Head of caudate nucleus (tissue), 42 donors: ENCODE measurements around the gene ACVR1.

Source experiments
- DNase-seq, 42 donors: peaks; one replicate each; pipeline versions ENCODE4 v3.0.0 to v3.0.0-alpha.2; 2020 to 2021; ENCODE audit warnings: mixed read lengths in 7 of 42
- intact Hi-C: fragments of 100-400 bp; cut with DNase I; formaldehyde crosslinking; loops from one replicate; pipeline ENCODE4 v1.15.0; 2022

ACVR1 gene

DNA sequence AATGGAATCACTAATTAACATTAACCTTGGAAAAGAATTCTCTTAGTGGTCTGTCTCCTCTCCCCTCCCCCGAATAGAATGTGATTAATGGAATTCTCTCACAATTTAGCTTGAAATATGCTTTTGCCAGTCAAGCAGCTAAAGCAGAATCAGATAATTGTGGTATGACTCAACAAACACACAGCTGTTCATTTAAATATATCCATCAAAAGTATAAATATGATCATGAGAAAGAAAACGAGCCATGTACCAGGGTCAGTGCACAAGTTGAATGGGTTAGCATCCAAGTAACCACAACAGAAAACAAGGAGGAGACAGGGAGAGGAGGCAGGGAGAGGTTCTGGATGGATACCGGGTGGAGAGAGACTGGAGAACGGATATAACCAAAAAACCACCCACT lies 66.9 kb downstream of the ACVR1 start:
- DNase-seq = no peak
- intact Hi-C loops = no loop called here

DNA sequence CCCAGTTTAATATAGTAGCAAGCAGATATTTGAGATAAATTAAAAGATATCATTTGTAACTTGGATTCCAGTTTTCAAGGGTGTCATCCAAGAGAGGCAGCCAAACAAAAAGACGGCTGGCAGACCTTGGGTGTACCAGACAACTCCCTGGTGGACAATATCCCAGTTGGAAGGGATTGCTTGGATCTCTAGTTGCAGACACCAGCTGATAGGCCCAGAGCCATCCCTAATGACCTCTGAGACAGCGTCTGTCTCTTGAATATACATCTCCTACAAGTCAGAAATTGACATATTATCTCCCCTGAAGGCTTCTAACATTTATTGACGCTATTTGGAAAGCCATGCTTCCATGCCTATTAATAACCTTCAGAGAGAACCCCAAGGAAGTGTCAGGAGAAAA lies 67.7 kb downstream of the ACVR1 start:
- DNase-seq = no peak
- intact Hi-C loops = no loop called here

DNA sequence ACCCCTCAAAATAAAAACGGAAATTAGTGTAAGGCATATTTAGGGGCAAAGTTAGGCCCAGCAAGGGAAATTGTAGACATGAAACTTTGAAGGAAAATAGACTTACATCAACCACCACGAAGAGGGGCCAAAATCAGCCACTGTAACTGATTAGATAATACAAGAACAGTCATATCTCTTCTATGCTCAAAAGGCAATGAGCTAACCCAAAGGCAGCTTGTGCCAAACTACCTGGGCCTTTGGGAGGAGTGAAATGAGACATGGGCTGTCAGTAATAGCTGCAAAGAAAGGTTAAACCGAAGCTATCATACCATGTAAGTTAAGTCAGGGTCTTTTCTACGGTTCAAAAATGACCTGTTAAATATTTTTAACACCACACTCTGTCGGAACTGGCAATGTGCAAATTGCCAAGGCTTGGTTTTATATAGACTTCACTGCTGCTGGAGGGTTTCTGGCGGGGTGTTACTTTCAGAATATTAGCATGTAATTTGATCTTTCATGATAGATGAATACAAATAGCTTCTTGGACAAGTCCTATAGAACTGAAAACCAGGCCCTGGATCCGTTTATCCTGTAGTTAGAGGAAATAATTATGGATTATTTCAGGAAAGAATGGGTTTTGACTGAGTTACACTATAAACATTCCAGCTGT lies 69.6 kb downstream of the ACVR1 start:
- DNase-seq = no peak

DNA sequence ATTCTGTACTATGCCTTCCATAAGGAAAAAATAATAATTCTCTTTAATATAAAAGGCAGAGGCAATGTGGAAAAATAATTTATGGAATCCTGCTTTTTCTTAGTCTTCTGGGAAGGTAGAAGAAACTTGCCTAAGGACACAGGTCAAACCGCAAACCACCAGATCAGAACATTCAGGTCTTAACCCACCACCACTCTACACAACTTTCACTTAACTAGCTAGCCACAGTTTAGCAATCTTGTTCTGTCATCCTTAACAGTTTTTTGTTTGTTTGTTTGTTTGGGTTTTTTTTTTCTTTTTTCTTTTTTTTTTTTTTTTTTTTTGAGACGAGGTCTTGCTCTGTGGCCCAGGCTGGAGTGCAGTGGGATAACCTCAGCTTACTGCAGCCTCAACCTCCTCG lies 70.6 kb downstream of the ACVR1 start:
- intact Hi-C loops = no loop called here
- DNase-seq = no peak

More for the DNA sequence above, 69.6 kb downstream of the ACVR1 start:
- intact Hi-C loops = no loop called here

DNA sequence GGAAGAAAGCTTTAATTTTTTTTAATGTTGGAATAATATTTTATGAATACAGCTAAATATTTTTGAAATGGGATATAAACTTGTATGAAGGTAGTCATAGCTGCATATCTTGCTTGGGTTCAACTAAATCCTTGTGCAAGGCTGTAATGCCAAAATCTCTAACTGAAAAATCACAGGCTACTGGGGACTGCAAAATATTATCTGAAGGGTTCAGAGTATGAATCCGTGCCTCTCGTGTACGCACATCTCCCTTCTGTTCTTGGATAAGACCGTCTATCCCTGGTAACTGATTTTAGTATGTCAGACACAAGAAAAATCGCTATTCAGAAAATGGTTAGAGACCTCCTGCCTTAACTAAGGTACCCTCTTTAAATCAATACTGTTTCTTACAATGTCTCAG lies 71.8 kb downstream of the ACVR1 start:
- no peak for DNase-seq
- intact Hi-C loops = no loop called here

DNA sequence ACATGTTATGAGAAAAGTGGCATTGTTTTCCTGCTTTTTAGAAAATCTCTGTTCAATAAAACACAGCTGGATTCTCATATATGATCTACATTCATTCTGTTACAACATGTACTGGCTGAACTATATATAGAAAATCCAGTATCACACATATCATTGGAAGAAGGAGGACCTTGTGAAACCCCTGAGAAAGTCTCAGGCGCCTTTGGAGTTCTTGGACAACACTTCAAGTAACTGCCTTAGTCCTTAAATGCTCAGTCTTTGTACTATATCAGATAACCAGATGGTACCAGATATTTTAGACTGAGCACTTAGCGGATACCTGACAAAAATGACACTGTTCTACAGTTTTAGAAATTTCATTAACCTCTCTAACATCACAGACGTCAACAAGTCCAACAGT lies 72.2 kb downstream of the ACVR1 start:
- intact Hi-C loops = no loop called here
- no peak for DNase-seq

DNA sequence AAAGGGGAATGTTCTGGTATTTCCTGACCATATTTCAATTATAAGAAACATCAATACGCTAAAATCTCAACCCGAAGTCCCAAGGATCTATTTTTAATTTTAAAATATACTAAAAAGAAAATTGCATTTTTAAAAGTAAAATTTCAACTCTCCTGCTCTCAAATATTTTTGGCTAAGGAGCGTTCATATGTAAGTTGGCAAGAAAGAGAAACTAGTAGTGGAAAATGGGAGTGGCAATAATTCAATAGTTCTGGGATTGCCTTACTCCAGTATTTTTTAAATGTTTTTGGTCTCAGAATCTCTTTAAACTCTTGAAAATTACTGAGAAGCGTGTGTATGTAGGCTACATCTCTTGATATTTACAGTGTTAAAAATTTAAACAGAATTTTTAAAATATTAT lies 72.7 kb downstream of the ACVR1 start:
- no peak for DNase-seq
- intact Hi-C loops = no loop called here

DNA sequence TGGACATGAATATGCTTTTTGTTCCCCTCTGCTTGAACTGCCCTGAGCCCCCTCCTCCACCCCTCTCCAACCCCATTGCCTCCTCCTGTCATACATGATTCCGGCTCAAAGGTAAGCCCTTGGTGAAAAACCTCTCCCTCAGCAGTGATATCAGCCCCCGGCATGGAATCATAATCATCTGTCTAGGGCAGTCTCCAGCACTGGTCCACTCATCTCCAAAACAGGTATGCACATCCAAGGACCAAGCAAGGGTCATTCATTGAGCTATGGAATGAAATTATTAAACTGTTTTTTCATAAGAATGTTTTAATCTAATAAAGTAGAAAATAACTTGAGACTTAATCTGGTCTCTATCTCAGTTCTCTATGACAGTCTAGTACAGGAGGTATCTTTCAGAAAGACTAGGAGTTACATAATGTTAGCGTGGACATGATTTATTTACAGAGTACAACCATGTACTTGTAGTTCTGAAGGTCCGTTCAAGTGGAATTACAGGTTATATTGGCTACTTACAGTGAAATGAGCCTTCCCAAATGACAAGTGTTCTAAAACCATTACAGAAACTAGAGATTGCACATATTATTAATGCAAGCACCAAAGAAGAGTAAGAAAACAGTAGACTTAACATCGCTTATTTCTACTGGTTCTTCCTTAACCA lies 75.2 kb downstream of the ACVR1 start:
- intact Hi-C loops = no loop called here

DNA sequence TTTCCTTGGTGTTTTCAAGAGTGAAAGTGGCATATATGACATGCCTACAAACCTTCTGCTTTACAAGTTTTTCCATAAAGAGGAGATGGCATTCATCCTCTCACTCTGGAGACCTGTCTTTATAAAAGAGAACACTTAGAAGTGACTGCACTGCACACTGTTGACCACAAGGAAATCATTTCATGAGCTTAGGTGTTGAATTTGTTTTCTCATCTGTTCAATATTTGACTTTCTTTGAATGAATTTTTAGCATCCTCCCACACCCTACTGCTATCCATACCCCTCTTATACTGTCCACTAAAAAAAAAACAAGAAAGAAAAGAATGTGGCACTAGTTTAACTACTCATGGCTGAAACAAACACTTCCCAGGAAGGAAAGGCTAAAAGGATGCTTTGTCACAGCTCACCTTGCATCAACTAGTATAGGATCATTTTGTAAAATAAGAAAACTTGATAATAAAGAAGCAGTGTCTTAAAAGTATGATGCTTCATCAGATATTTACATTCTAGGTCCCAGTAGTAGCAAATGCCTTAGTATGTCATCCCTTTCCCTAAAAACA lies 83.0 kb downstream of the ACVR1 start:
- intact Hi-C loops = no loop called here
- DNase-seq = no peak

More for the DNA sequence above, 75.2 kb downstream of the ACVR1 start:
- no peak for DNase-seq

DNA sequence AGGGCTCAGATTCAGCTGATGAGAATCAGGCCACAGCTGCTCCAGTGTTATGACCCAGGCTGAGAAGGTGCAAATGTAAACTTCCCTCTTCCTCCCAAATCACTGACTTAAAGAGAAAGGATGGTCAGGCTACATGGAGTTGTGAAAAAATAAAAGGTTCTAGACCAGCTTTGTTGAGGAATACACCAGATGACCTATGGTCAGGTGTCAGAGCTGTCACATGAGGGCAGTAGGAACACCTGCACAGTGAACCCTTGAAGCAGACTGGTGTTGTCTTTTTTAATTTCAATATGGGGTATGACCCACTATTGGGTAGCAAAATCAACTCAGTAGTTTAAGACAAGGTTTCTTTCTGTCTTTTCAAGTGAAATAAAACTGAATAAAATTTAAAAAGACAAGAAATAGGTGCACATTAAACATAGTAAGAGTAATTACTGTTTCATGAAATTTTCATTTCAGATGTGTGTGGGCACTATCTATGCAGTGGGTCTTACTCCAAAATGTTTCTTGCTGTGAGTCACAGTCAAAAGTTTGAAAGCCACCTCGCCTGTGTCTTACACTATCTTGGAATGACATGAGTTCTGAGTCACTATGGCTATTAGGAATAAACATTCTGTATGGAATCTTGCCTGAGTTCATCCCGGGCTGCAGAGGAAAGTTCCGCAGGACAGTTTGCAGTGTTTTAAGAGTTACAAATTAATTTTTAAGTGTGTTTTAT lies 83.6 kb downstream of the ACVR1 start:
- intact Hi-C loops = no loop called here
- DNase-seq = peak in 10 of 42 donors; percentile 11 to 57 (median 23)

DNA sequence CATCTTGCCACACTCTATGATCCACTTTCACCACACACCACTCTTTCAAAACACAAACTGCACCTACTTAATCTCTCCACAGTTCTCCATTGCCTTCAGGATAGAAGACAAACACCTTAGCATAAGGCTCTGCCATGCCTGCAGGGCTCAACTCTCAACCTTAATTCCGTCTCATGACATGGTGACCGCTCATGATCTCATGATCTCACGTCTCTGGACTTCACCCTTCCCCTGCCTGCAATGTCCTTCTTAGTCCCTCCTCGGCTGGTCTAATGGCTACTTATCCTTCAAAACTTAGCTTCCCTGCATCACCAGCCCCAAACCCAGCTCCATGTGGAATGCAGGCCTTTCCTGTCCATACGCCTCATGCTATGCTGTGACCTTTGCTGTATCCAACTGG lies 85.3 kb downstream of the ACVR1 start:
- intact Hi-C loops = no loop called here

DNA sequence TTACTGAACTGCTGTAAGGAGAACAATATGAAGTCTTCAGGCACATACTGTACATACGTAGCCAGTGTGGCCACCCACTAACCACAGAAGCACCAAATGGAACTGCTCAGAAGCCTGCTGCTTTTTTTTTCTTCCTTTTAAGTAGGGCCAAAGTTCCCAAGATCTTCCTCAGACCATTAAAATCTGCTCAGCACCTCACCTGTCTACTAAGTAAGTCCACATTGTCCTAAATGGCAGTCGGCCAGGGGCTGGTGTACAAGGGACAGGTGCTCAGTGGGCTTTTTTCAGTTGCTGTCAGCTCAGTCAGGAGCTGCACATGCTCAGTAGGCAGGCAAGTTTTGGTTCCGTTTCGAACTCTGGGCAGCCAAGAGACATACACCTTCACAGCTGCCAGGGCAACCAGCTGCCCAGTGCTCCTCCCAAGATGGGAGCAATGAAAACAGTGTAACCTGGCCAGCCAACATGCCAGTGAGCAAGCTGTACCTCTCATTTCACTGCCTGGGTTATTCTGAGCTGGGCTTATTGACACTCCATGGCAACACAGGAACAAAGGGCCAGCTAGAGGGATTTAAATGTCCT lies 86.1 kb downstream of the ACVR1 start:
- intact Hi-C loops = no loop called here
- DNase-seq = peak in 3 of 42 donors; percentile 4 to 17 (median 7)

More for the DNA sequence above, 85.3 kb downstream of the ACVR1 start:
- DNase-seq = no peak

DNA sequence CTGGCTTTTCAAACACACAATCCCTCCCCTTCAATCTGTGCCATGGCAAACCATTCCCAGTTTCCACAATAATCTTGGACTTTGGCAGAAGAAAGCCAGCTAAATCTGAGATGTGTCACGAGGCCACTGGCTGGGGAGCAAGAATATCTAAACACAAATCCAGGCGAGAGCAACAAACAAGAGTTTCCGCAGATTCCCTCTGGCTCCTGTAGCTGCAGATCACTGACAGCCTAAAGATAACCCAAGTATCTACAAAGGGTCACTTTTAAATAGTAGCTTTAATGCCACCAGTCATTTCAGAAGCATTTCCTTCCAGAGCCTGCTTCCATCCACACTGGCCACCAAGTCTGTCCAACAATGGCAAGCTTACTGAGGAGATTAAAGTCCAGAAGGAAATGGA lies 86.9 kb downstream of the ACVR1 start:
- peak in 2 of 42 donors; percentile 9 to 19 for DNase-seq
- intact Hi-C loops = no loop called here

DNA sequence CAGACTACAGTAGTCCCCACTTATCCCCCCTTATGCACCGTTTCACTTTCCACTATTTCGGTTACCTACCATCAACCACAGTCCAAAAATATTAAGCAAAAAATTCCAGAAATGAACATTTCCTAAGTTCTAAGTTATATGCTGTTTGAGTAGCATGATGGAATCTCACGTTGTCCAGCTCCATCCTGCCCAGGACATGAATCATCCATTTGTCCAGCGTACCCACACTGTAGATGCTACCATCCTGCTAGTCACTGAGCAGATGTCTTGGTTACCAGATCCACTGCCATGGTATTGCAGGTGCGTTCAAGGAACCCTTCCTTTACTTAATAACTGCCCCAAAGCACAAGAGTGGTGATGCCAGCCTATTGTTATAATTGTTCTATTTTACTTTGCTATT lies 87.9 kb downstream of the ACVR1 start:
- DNase-seq = no peak
- intact Hi-C loops = no loop called here

DNA sequence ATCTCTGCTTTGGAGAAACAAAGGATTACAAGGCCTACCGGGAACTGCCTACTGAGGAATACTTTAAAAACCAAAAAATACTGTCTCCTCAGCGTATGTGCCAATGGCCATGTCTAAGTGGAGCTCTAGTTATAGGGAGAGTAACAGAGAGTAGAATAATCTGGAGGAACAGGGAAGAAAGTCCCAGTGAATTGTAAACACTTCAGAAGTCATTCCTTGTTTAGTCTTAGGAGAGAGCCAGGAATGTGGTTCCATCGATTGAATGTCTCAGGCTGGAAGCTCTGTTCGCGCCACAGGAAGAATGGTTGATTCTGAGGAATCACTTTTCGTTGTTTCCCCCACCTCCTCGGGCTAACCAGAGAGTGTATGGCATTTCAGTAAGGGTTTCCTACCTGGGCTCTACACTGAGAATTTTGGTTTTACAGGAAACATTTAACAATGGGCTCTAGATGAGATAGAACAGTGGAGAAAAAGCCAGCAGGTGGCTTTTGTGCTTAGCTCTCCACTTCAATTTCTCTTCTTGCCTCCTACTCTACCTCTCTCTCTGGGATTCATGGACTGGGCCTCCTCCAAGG lies 88.7 kb downstream of the ACVR1 start:
- intact Hi-C loops = no loop called here

DNA sequence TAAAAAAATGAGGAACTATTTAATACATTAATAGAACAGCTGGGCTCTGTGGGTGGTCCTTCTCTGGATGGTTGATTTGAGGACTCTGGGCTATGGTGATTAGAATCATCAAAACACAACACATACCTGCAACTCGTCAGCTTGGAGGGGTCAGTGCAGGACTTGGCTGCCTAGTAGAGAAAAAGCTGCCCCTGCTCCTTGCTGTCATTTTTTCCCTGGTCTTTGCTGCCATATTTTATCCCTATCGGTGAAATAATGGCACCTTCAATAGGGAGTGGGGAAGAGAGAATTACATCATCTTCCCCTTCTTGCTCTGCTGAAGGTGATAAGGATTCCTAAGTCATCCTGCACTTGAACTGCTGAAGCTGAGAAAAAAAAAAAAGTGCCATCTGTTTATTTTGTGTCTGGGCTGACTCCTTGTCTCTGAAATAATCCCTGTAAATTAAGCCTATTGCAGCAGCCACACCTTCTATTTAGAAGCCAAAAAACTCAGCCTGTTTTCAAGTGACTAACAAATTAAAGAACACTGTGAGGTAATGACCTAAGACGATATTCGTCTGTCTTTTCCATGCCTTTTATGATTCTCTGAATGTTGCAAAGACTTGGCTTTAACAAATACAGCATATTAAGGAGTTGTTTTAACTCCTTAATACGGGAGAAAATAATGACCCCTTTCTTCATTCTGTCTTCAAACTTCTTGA lies 89.3 kb downstream of the ACVR1 start:
- no peak for DNase-seq
- intact Hi-C loops = no loop called here

More for the DNA sequence above, 88.7 kb downstream of the ACVR1 start:
- DNase-seq = no peak

DNA sequence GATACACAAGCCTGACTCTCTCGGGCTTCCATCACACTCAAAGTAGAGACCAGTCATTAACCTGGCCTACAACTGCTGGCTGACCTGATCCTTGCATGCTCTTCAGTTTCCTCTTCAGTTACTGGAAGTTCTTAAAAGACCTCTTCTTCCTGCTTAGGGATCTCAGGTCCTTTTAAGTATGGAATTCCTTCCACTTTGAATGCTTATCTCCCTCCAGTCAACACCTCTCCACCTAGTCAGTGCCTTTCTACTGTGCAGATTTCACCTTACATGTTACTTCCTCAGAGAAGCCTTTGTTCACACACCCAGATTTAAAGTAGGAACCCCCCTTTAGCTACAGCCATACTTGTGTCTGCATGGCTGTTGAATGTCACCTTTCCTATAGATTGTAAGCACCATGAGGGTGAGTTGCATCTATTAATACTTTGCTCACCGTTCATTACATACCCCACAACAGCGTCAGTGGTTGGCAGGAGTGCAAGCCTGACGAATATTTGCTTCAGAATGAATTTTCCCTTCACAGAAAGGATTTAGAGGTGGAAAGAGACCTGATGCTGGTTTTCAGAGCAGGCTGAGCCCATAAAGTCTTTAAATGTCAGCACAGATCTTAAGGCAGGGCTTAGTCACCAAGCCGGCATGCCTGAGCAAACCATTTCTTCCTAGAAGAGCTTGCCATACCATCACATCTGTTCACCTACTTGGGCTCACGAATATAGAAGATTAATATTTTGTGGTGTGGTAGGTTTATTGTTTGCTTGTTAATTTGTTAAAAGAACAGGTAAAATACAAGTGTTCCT lies 90.1 kb downstream of the ACVR1 start:
- DNase-seq = no peak
- intact Hi-C loops = no loop called here

DNA sequence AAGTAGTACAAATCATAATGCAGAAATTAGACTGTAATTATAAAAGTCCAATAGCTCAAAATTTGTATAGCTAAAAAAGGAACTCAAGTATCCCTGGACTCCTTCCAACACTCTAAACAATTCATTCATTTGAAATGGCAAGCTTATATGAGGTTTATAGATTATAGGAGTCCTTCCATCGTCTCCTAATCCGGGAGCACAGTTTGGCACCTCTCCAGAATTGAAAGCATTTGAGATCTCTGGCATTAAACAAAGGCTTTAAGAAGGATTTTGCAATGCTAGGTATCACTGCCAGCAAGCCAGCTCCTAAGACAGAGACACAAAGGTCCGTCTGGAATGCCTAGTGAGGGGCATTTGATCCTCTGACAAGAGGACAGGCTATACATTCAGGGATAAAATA lies 90.9 kb downstream of the ACVR1 start:
- no peak for DNase-seq
- intact Hi-C loops = no loop called here
